SIG-M5 treated with dmso at 0.1 percent for 504 hours (cell line): Measurements from ENCODE around the gene UTP11.
"Not testable (repeated sequence)": the region's sequence is repeated elsewhere in the genome, so short reads cannot be mapped to it uniquely, and the experiment has no call there.

Experiments
- DNase-seq: peaks from one replicate; lab custom pipeline; 2025; ENCODE audit not compliant: unreplicated experiment; lab: John Stamatoyannopoulos, UW

Gene UTP11

GRCh38 chr1:38027201-38028104 lies 14.9 kb downstream of the UTP11 start:
- no peak for DNase-seq

- DNase-seq: no peak
Observed at GRCh38 chr1:38028105-38028591, 15.6 kb downstream of the UTP11 start.

GRCh38 chr1:38028671-38029070 lies 16.1 kb downstream of the UTP11 start:
- DNase-seq: no peak

DNA sequence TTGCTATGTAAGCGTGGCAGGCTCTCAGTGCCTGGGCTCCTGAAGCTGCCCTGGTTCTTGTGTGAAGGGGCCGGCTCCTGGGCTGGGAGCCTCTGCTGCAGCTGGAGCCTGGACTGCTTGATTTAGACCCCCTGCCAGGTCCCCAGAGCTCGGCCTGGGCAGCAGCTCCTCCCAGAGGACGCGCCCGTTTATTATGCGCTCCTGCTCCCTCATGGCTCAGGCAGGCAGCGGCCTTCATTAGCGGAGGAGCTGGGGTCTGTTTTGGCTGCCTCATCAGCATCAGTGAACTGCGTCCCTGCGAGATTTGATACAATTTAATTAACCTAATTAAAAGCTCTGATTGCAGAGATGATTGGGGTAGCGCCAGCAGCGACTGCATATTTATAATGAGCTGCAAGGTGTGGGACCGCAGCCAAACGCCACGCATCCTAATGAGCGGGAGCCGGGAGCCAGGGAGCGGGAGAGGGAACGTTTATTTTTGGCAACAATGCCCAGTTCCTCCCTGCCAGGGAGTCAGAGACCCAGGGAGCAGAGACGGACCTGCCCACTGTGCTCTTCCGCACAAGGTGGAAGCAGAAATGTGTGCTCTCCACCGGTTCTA lies 16.6 kb downstream of the UTP11 start:
- no peak for DNase-seq

DNA sequence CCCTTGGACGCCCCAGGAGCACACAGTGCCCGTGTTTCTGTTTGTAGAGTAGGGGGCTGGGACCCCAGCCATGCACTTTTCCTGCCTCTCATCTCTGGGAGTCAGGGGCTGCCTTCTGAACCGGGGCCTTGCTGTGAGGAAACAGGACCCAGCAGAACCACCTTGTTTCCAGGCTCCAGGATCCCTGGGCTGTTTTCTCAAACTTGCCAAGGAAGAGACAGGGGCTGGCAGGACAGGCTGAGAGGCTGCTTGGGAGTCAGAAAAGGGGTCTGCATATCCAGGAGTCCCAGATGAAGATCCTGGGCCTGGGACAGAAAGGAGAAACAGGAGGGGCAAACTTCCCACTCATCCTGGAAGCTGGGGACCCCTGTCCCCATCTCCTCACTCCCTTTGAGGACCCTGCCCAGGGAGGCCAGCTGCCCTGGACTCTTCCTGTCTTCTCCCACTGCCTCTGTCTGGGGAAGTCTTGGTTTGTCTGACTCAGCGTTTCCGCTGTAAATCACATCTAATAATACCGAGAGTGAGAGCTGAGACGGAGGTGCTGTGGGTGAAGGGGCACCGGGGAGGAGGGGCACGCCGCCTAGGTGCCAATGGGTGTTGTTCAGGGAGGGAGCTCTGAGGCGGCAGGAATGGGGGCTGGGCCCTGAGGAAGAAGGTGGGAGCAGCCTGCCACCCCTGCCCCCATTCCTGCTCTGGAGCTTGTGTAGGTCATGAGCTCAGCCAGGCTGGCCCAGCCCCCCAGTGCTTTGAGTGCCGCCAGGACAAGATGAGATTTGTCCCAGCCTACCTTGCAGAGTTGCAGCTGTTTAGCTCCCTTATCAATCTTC lies 17.4 kb downstream of the UTP11 start:
- no peak for DNase-seq

DNA sequence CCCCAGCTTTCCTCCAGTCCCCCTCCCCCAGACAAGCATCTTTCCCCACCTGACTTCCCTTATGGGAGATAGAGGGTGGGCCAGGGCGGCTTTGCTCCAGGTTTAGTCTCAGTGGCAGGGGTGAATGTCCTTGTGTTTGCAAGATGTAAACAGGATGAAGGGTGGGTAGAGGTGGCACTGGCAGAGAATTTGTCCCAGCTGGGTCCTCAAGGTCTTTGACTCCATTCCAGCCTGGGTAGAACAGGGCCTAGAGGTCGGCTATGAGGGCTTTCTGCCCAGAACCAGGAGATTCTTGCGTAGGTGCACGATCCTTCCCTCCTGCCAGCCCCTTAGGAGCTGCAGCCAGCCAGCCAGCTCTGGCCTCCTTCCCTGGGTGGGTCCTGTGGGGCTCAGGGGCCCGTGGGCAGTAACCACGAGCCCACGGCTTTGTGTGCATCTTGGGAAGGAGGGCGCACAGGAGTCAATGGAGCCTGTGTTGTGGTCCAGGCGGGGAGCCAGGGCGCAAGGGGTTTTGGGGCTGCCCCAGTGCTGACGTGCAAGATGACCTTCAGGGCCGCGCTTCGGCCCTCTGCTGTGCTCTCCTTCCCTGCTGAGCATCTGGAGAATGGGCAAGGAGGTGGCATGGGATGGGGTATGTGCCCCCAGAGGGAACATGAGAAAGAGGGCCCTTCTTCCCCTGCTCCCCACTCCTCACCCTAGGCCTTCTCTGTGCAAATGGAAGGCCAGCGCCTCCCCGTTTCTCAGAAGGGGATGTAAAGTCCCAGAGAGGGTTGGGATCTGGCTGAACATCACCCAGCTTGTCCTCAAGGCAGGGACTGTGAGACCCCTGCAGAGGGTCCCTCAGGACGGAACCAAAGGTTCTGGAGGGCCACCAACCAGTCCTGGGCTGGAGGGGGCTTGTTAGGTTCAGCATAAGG lies 18.3 kb downstream of the UTP11 start:
- DNase-seq: no peak

- DNase-seq: no peak
Observed at GRCh38 chr1:38031513-38031866, 19.0 kb downstream of the UTP11 start.

GRCh38 chr1:38032992-38033391 lies 20.5 kb downstream of the UTP11 start:
- not testable (repeated sequence) for DNase-seq

GRCh38 chr1:38034871-38035270 lies 22.3 kb downstream of the UTP11 start:
- DNase-seq: no peak

DNA sequence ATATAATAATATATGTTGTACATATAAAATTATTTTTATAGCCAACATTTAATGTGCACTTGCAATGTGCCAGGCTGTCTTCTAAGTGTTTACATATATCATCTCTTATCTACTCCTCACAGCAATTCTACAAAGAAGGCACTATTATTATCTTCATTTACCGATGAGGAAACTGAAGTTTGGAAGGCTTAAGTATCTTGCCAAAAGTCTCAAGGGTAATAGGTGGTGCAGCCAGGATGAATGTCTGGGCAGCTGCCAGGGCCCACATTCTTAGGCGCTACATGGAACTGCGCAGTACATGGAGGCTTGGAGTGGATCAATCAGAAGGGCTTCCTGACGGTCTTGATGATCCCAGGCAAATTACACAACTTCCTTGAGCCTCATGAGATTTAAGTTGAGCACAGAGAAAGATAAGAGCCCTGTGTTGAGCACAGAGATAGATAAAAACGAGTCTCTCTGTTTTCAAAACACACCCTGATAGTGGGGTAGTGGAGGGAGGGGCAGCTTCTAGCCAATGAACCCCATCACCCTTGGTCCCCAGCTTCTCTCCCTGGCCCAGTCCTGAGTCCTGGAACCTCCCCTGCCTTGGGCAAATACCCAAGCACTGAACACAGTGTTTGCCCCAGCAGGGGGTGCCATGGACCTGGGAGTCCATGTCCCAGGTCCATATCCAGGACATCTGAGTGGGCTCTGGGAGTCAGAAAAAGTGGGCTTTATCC lies 24.8 kb downstream of the UTP11 start:
- no peak for DNase-seq

DNA sequence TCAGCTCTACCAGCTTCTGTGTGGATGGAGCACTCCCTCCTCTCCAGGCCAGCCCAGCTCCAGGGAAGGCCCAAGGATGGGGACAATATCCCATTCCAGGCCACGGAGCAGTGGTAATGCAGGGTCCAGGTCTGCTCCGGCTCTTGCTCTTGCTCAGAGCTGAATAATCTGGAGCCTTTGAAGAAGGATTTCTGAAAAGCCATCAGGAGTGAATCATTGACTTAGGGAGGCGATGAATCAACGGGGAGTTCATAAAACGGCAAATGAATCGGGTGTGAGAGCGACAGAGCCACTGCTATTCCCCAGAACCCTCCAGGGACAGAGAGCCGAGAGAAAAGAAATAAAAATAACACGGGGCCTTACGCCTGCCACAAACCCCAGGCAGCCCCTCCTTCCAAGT lies 26.3 kb downstream of the UTP11 start:
- no peak for DNase-seq

DNA sequence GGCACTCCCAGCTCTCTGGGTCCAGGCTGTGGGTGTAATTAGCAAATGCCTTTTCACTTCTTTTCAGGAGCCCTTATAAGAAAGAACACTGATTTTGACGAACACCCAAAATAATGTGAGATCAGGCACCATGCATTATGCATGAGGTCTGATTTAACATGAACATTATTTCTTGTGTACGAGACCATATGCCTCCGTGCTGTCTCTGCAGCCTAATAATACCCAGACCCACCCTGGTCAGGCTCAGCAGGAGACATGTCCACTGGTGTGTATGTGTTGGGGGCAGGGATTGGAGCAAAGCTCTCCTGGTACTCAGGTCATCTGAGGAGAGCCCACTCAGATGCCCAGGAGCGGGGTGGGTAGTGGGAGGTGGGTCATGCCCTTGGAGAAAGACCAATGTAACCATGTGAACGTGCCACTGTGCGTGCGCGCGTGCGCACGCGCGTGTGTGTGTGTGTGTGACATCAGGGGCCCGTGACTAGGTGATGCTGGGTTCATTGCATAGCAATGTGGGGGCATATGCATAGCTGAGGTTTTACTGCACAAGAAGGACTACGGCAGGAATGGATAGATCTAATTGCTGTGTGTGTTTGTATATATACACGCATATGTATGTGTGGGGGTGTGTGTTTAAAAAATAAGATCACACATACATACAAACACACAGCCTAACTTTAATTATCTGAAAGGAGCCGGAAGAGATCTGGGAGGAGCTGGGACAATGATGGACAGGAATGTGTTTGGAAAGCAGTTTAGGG lies 27.0 kb downstream of the UTP11 start:
- no peak for DNase-seq

- no peak for DNase-seq
Observed at GRCh38 chr1:38041936-38042834, 29.7 kb downstream of the UTP11 start.

DNA sequence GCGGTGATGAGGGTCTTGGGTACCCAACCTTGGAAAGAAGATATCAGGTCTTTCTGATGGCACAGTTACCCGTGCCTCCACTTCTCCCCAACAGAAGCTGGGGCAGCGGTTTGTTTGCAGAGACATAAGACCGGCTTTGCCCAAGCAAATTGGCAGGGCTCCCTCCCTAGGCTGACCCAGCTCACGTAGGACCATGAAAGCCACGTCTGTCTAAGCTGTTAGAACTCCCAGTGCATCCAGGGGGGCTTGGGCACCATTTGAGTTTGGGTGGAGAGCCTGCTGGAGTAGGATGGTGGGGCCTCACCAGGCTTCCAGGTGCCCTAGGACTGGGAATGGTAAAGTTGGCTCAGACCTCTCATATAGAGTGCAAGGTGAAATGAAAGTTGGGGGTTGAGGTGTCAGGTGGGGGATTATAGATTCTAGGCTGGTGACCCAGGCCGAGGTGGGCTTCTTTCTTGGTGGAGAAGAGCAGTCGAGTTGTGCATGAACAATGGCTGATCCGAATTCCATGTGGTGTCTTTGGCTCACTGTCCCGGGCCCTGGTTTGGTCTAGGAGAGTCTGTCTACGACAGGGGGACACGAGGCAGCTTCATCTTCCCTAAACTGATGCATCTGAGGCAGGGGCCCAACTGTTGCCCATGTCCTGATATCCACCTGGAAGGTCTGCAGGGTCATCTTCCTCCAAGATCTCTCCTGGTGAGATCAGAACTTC lies 30.7 kb downstream of the UTP11 start:
- no peak for DNase-seq

DNA sequence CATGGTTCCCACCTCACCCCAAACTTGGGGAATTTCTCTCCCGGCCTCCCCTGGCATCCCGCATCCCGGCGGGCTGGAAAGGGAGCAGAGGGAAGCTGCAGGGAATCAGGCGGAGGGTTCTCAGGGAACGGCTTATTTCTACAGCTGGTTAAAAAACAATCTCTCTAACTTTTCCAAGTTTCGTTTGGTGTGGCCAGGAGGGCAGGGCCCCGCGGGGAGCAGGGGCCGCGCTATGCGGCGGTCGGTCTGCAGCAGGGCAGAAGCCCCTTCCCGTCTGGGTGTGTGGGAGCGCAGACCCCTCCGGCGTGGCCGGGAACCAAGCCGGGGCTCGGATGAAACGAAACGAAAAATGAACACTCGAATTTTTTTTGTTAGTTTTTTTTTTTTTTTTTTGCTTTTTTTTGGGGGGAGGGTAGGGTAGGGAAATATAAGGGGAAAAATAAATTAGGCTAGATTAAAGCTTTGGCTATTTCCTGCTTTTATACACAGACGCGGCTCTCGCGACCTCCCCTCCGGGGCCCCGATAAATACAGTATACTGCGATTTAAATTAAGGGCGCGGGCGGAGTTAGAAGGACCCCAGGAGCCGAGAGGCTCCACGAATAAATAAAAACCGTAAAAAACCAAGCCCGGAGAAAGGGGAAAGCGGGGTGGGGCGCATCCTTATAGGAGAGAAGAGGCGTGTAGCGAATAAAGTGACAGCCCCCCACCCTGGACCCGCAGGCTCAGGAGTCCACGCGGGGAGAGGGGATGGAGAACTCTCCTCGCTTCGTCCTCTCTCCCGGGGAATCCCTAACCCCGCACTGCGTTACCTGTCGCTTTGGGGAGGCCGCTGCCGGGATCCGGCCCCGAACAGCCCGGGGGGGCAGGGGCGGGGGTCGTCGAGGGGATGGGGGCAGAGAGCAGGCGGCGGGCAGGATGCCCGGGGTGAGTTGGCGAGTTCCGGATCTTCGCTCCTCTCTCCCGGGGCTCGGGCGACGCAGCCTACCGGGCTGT lies 32.0 kb downstream of the UTP11 start:
- no peak for DNase-seq
